CD4-positive, alpha-beta T cell treated with Interferon alpha-2 for 1 hour (primary cell): Measurements from ENCODE around the gene ATF3.
A peak's percentile ranks its signal among the peaks of the same experiment; 100 is the strongest.
"Not testable (repeated sequence)": the region's sequence is repeated elsewhere in the genome, so short reads cannot be mapped to it uniquely, and the experiment has no call there.

ENCODE experiments used
- DNase-seq, 2 donors: peaks; one replicate each; pipeline ENCODE4 v3.0.0-alpha.2; 2020 to 2022

ATF3 gene

DNA sequence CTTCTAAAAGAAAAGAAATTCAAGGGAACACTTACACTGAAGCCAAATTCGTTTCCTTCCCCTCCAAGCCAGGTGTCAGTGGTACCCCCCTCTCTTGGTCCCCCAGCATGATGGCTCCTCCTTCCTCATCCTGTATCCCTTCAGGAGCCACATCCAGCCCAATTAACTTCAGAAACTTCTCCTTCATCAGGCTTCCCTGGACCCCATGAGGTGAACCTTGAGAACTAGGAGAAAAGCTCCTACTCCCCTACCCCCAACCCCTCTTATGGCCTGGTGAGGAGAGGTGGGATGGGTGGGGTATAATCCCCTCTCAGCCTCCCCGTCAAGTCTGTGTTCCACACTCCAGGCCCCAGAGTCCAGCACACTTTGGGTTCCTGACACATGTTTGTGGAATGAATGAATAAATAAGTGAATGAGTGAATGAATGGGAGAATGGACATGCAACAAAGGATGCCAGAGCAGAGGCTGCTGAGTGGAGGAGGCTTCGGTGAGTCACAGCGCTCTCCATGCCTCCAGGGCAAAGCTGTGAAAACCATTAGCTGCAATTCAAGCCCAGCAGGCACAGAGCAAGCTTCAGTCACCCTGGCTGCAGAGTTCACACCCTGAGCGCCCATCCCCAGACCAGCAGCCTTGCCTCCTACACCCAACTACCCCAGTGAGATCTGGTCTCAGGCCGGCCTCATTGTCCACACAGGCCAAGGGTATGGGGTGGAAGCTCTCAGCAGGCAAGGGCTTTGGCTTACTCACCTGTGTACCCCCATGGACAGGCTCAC lies 47.3 kb downstream of the ATF3 start:
- DNase-seq = no peak

GRCh38 chr1:212656730-212657129 lies 48.2 kb downstream of the ATF3 start:
- DNase-seq = no peak

DNA sequence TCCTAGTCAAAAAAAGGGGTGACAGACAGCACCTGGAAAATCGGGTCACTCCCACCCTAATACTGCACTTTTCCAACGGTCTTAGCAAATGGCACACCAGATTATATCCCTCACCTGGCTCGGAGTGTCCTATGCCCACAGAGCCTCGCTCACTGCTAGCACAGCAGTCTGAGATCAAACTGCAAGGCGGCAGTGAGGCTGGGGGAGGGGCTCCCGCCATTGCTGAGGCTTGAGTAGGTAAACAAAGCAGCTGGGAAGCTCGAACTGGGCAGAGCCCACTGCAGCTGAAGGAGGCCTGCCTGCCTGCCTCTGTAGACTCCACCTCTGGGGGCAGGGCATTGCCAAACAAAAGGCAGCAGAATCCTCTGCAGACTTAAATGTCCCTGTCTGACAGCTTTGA lies 49.7 kb downstream of the ATF3 start:
- DNase-seq = not testable (repeated sequence)

DNA sequence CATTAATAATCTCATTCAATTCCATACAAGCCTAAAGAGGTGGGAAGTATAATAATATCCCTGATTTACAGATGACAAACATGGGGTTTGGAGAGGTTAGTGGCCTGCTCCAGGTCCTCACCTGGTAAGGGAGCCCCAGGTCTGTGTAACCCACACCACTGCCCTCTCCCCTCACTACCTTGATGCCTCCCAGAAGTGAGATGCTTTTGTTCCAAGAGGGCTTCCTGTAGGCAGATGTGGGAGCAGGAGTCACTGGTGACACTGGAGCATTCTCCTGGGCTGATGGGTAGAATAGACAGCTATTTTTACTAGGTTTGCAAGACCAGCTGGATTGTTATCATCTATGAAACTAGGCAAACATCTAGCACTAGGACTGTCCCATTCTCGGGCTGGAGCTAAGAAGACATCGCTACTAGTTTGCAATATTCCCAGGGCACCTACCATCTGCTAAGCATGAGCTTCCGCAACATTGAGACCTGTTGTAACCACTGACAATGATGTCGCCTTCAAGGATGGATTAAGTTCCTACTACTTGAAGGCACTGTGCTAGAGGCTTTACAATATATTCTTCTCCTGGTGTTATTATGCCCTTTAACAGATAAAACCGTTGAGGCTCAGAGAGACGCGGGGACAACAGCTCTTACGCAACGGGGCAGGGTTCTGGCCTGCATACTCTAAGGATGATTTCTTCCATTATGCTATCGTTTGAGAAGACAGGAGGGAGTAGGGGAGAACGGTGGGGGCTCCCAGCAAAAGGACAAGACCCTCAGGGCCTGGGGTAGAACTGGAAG lies 56.0 kb downstream of the ATF3 start:
- DNase-seq = no peak

DNA sequence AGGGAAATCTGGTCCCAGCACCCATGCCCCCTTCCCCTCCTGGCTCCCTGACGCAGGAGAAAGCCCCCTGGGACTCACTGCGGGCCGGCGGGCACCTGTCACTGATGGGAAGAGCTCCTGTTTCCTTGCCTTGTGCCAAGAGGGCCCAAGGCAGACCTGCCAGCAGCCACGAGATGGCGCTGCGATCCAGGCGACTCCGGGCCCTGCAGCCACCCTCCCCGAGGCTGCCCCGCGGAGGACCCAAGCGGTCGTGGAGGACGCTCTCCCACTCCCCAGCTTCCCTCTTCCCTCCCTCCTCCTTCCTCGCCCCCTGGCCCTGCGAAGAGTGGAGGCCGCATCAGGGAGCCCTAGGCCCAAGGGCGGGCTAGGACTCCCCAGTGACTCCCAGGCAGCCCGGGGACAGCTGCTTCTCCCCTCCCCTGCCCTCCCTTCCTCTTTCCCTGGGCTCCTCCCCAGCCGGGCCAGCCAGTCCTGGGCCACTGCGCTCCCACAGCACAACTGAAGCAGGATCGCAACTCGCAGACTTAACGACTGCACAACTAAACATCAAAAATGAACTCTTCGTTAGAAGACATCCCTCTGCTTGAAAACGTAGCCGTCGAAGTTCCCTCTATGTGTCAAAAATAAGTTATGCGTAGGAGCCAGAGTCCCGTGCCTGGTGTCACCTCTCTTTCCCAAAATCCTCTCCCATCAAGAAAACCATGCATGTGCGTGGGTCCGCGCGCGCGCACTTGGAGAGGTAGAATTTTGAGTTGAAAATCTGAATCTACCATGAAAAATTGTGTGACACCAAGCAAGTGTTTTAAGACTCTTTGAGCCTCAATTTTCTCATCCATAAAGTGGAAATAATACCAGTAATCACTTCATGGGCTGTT lies 56.9 kb downstream of the ATF3 start:
- peak; percentile 72 to 80 for DNase-seq

GRCh38 chr1:212666116-212666775 lies 57.7 kb downstream of the ATF3 start:
- DNase-seq = no peak

DNA sequence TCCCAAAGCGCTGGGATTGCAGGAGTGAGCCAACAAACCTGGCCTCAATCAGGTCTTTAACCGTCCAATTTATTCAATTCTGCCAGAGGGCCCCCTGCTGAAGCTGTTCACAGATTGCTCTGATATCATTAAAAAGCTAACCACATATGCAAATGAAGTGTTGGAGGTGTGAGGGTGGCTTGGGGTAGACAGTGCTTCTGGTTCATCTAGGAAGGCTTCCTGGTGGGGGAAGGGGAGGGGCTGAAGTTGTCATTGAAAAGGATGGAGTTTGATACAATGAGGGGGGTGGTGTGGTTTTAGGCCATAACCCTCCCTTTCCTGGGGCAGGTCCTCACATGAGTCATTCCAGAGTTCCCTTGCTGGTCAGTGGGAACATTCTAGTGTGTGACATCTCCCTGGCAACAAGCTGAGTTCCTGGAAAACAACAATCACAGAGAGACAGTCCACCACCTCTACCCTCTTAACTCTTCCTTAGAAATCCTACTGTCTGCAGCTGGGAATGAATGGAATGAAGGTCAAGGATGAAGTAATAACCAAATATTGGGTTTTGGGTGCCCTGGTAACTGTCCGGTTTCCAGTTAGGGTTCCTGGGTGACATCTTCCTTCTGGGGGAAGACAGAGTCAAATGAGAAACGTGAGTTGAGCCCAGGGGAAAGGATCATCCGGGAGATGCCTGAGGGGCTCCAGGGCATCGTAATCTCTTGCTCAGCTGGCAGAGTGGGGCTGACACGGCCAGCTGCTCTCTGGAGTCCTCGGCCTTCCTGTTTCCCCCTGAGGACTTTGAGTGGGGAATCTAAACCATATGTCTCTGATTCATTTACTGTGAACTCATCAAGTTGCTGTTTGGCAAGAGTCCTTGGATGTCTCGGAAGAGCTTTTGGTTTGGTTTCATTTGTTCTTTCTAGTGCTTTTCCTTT lies 58.9 kb downstream of the ATF3 start:
- DNase-seq = peak; percentile 24 to 59

DNA sequence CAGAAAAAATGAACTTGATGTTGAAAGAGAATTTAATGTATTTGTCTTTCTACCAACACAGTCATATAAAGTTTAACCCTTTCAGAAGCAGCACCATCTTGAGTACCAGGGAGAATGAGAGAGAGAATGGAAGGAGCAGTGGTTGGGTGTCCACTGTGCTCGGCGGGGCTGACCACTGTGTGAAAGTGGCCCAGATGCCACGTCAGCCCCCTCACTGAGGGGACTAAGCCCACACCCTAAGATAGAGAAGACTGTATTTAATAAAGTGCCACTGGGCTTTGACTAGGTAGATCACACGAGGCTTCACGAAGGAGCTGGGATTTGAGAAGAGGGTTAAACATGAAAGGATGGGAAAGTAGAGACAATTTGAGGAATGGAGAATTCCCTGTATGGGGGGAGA lies 59.9 kb downstream of the ATF3 start:
- no peak for DNase-seq

DNA sequence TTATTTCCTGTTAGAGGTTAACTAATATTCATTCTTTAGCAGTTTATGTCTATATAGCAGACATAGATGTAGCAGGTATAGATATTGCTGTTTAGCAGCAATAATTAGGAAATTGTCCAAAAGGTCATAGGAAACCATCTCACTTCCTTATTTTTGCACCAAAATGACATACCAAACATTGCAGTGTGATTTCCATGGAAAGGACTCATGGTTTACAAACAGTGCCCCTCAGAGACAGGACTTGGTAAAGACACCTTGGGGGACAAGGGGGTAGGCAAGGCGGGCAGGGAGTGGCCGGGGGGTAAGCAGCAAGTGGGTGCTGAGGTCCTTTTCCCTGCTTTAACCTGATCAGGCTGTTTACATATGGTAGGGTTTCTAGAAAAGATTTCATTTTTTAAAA lies 60.5 kb downstream of the ATF3 start:
- no peak for DNase-seq

GRCh38 chr1:212669600-212669999 lies 61.0 kb downstream of the ATF3 start:
- DNase-seq = no peak

GRCh38 chr1:212670301-212670700 lies 61.7 kb downstream of the ATF3 start:
- DNase-seq = no peak
